Activated CD4-positive, alpha-beta T cell treated with anti-CD3 and anti-CD28 coated beads, Interleukin-2, amount 10 ng/mL, durations not matched to agents 7 days and 5 days (primary cell): ENCODE data around the gene ELAC2. TPM values are rescaled to one million over a fixed set of nuclear protein-coding genes. Genes with fewer than 3 reads are reported as not detected.
"Not testable (repeated sequence)": the region's sequence is repeated elsewhere in the genome, so short reads cannot be mapped to it uniquely, and the experiment has no call there.

Experiments
- CTCF ChIA-PET: fragments of 350-600 bp; sonication (Branson Sonifier 250); formaldehyde crosslinking; loops from one replicate; lab custom pipeline; 2021; ENCODE audit warnings: antibody characterized with exemption; lab: Charles Lee
- POLR2A ChIA-PET: fragments of 350-600 bp; sonication (Branson Sonifier 250); formaldehyde crosslinking; loops from one replicate; lab custom pipeline; 2021; ENCODE audit warnings: antibody characterized with exemption; lab: Charles Lee
- DNase-seq: peaks from one replicate; pipeline ENCODE4 v3.0.0-alpha.2; 2020
- H3K27ac Mint-ChIP-seq: one replicate; pipeline ENCODE4 v1.8.0; 2021; ENCODE audit warnings: mild to moderate bottlenecking, moderate library complexity, mixed read lengths
- H3K27me3 Mint-ChIP-seq: one replicate; pipeline ENCODE4 v1.8.0; 2021; ENCODE audit warnings: mixed read lengths
- H3K36me3 Mint-ChIP-seq: one replicate; pipeline ENCODE4 v1.8.0; 2021; ENCODE audit warnings: low read depth, mixed read lengths
- H3K4me1 Mint-ChIP-seq: one replicate; pipeline ENCODE4 v1.8.0; 2021; ENCODE audit warnings: mixed read lengths
- H3K4me3 Mint-ChIP-seq: one replicate; pipeline ENCODE4 v1.8.0; 2021; ENCODE audit warnings: mild to moderate bottlenecking, moderate library complexity, mixed read lengths
- H3K9me3 Mint-ChIP-seq: one replicate; pipeline ENCODE4 v1.8.0; 2021; ENCODE audit warnings: mixed read lengths
- total RNA-seq, 2 experiments: library from RNA; stranded (reverse); gene quantifications; one replicate each; pipeline ENCODE4 v1.2.3, GENCODE V29; 2021

Gene ELAC2
- total RNA-seq, 2 experiments from 2014 or later: 60.8 to 74.8 TPM

- POLR2A ChIA-PET: no interaction called here
Observed at GRCh38 chr17:12979246-12979645, 38.6 kb downstream of the ELAC2 start.

GRCh38 chr17:12978787-12979186 is 39.0 kb downstream of the ELAC2 start:
- H3K36me3 Mint-ChIP-seq, H3K4me3 Mint-ChIP-seq, H3K9me3 Mint-ChIP-seq, CTCF ChIA-PET, H3K27ac Mint-ChIP-seq, H3K4me1 Mint-ChIP-seq, POLR2A ChIA-PET, H3K27me3 Mint-ChIP-seq, DNase-seq: not testable (repeated sequence)

More at GRCh38 chr17:12979246-12979645, 38.6 kb downstream of the ELAC2 start:
- H3K36me3 Mint-ChIP-seq: no peaks in the 10 kb centered on the region
- no peak for DNase-seq
- H3K9me3 Mint-ChIP-seq: no peaks in the 10 kb centered on the region
- CTCF ChIA-PET: no interaction called here
- peaks cover 1% of the 10 kb centered on the region for H3K4me1 Mint-ChIP-seq
- H3K27me3 Mint-ChIP-seq: peaks cover 3% of the 10 kb centered on the region
- no peak overlapping the region for H3K4me3 Mint-ChIP-seq
- no peak overlapping the region for H3K27ac Mint-ChIP-seq

- Mint-ChIP-seq H3K4me3 (no peak overlapping the region), H3K9me3 (no peaks in the 10 kb centered on the region), H3K27me3 (peaks cover 11% of the 10 kb centered on the region), H3K4me1 (peaks cover 1% of the 10 kb centered on the region), H3K36me3 (no peaks in the 10 kb centered on the region), H3K27ac (no peak overlapping the region)
- ChIA-PET CTCF (no interaction called here), POLR2A (no interaction called here)
- DNase-seq: no peak
Observed at GRCh38 chr17:12977008-12977751, 40.6 kb downstream of the ELAC2 start.

GRCh38 chr17:12974005-12974531 is 43.8 kb downstream of the ELAC2 start:
- no peaks in the 10 kb centered on the region for H3K9me3 Mint-ChIP-seq
- ChIA-PET CTCF (no interaction called here), POLR2A (no interaction called here)
- H3K27ac Mint-ChIP-seq: no peak overlapping the region
- H3K36me3 Mint-ChIP-seq: no peaks in the 10 kb centered on the region
- DNase-seq: no peak
- no peaks in the 10 kb centered on the region for H3K4me1 Mint-ChIP-seq
- H3K27me3 Mint-ChIP-seq: peaks cover 11% of the 10 kb centered on the region
- H3K4me3 Mint-ChIP-seq: no peak overlapping the region

- ChIA-PET CTCF (no interaction called here), POLR2A (no interaction called here)
- no peaks in the 10 kb centered on the region for H3K9me3 Mint-ChIP-seq
- H3K4me3 Mint-ChIP-seq: no peak overlapping the region
- no peak for DNase-seq
- no peaks in the 10 kb centered on the region for H3K36me3 Mint-ChIP-seq
- H3K27ac Mint-ChIP-seq: no peak overlapping the region
- no peaks in the 10 kb centered on the region for H3K4me1 Mint-ChIP-seq
- peaks cover 11% of the 10 kb centered on the region for H3K27me3 Mint-ChIP-seq
Observed at GRCh38 chr17:12973496-12974004, 44.3 kb downstream of the ELAC2 start.

- Mint-ChIP-seq H3K4me1 (no peaks in the 10 kb centered on the region), H3K36me3 (no peaks in the 10 kb centered on the region), H3K4me3 (no peak overlapping the region), H3K27ac (no peak overlapping the region), H3K27me3 (peaks cover 1% of the 10 kb centered on the region), H3K9me3 (no peaks in the 10 kb centered on the region)
- DNase-seq: no peak
- POLR2A ChIA-PET: no interaction called here
- CTCF ChIA-PET: no interaction called here
Observed at GRCh38 chr17:12967962-12968361, 49.9 kb downstream of the ELAC2 start.

GRCh38 chr17:12966413-12966812 is 51.4 kb downstream of the ELAC2 start:
- Mint-ChIP-seq H3K27ac (no peak overlapping the region), H3K9me3 (no peaks in the 10 kb centered on the region), H3K4me1 (no peaks in the 10 kb centered on the region), H3K4me3 (no peak overlapping the region), H3K36me3 (no peaks in the 10 kb centered on the region), H3K27me3 (no peaks in the 10 kb centered on the region)
- no peak for DNase-seq
- ChIA-PET CTCF (interaction anchor here (1.3 kb wide), 1 partner anchor 48 kb away, joined by 3 read pairs; no protein-coding TSS in a partner anchor), POLR2A (no interaction called here)

- no peaks in the 10 kb centered on the region for H3K9me3 Mint-ChIP-seq
- H3K4me3 Mint-ChIP-seq: no peak overlapping the region
- H3K27ac Mint-ChIP-seq: no peak overlapping the region
- no peaks in the 10 kb centered on the region for H3K36me3 Mint-ChIP-seq
- no peaks in the 10 kb centered on the region for H3K27me3 Mint-ChIP-seq
- H3K4me1 Mint-ChIP-seq: no peaks in the 10 kb centered on the region
- DNase-seq: no peak
- ChIA-PET CTCF (no interaction called here), POLR2A (no interaction called here)
Observed at GRCh38 chr17:12965988-12966387, 51.8 kb downstream of the ELAC2 start.

- CTCF ChIA-PET: no interaction called here
- Mint-ChIP-seq H3K4me1 (no peaks in the 10 kb centered on the region), H3K27ac (no peak overlapping the region), H3K9me3 (no peaks in the 10 kb centered on the region), H3K36me3 (no peaks in the 10 kb centered on the region), H3K4me3 (no peak overlapping the region), H3K27me3 (no peaks in the 10 kb centered on the region)
- DNase-seq: no peak
- POLR2A ChIA-PET: no interaction called here
Observed at GRCh38 chr17:12964840-12965239, 53.0 kb downstream of the ELAC2 start.

GRCh38 chr17:12964162-12964561 is 53.7 kb downstream of the ELAC2 start:
- no peak for DNase-seq
- Mint-ChIP-seq H3K4me3 (no peak overlapping the region), H3K27ac (no peak overlapping the region), H3K27me3 (no peaks in the 10 kb centered on the region), H3K36me3 (no peaks in the 10 kb centered on the region), H3K9me3 (no peaks in the 10 kb centered on the region), H3K4me1 (no peaks in the 10 kb centered on the region)
- ChIA-PET CTCF (no interaction called here), POLR2A (no interaction called here)

GRCh38 chr17:12963505-12963904 is 54.3 kb downstream of the ELAC2 start:
- H3K9me3 Mint-ChIP-seq: no peaks in the 10 kb centered on the region
- no peaks in the 10 kb centered on the region for H3K4me1 Mint-ChIP-seq
- no peak overlapping the region for H3K27ac Mint-ChIP-seq
- ChIA-PET CTCF (no interaction called here), POLR2A (no interaction called here)
- no peaks in the 10 kb centered on the region for H3K27me3 Mint-ChIP-seq
- no peak overlapping the region for H3K4me3 Mint-ChIP-seq
- no peak for DNase-seq
- no peaks in the 10 kb centered on the region for H3K36me3 Mint-ChIP-seq

GRCh38 chr17:12961655-12962054 is 56.2 kb downstream of the ELAC2 start:
- ChIA-PET CTCF (no interaction called here), POLR2A (no interaction called here)
- Mint-ChIP-seq H3K27me3 (no peaks in the 10 kb centered on the region), H3K4me3 (no peak overlapping the region), H3K27ac (no peak overlapping the region), H3K9me3 (no peaks in the 10 kb centered on the region), H3K4me1 (no peaks in the 10 kb centered on the region), H3K36me3 (no peaks in the 10 kb centered on the region)
- no peak for DNase-seq

- no peaks in the 10 kb centered on the region for H3K4me1 Mint-ChIP-seq
- H3K9me3 Mint-ChIP-seq: no peaks in the 10 kb centered on the region
- POLR2A ChIA-PET: no interaction called here
- no peak overlapping the region for H3K27ac Mint-ChIP-seq
- no peaks in the 10 kb centered on the region for H3K27me3 Mint-ChIP-seq
- H3K36me3 Mint-ChIP-seq: no peaks in the 10 kb centered on the region
- no peak overlapping the region for H3K4me3 Mint-ChIP-seq
- DNase-seq: no peak
- CTCF ChIA-PET: no interaction called here
Observed at GRCh38 chr17:12959441-12959840, 58.4 kb downstream of the ELAC2 start.
